Colonic mucosa (tissue), 4 donors: ENCODE results near the gene FIGNL2. TPM values are rescaled to one million over a fixed set of nuclear protein-coding genes. Genes with fewer than 3 reads are reported as not detected.
"Not testable (repeated sequence)": the region's sequence is repeated elsewhere in the genome, so short reads cannot be mapped to it uniquely, and the experiment has no call there.

Experiments used
- DNase-seq: peaks from one replicate; pipeline ENCODE4 v3.0.0-alpha.2; 2020
- H3K27ac ChIP-seq: fragments of 200-600 bp; one replicate; pipeline ENCODE4 v1.8.0; 2021
- H3K27me3 ChIP-seq: fragments of 200-600 bp; one replicate; pipeline ENCODE4 v1.8.0; 2021
- H3K36me3 ChIP-seq: fragments of 200-600 bp; one replicate; pipeline ENCODE4 v1.8.0; 2021
- H3K4me1 ChIP-seq: fragments of 200-600 bp; one replicate; pipeline ENCODE4 v1.8.0; 2021; ENCODE audit warnings: mild to moderate bottlenecking
- H3K4me3 ChIP-seq: fragments of 200-600 bp; one replicate; pipeline ENCODE4 v1.8.0; 2021
- H3K9ac ChIP-seq, 2 donors: one replicate each; pipeline ENCODE4 v1.7.0; 2013; ENCODE audit warnings: control low read depth in 2 of 2, low read depth in 2 of 2, low read length in 2 of 2
- H3K9me3 ChIP-seq: fragments of 200-600 bp; one replicate; pipeline ENCODE4 v1.8.0; 2021
- intact Hi-C: fragments of 100-400 bp; cut with DNase I; formaldehyde crosslinking; loops from one replicate; pipeline ENCODE4 v1.14.1; 2022
- total RNA-seq, 2 donors: library from RNA; stranded (reverse); fragmentation: NEBNext Ultra II Directional in 1 of 2; extraction: Animal tissue kit (Norgen Biotek cat#: 25700) in 1 of 2; gene quantifications; one replicate each; pipeline ENCODE4 v1.2.1, GENCODE V29; 2021
- TF ChIP-seq, protein P1 (sequence below): fragments of 200-600 bp; IDR thresholded peaks from one replicate; pipeline ENCODE4 v1.8.0; 2022; ENCODE audit warnings: antibody characterized with exemption, mild to moderate bottlenecking
- donor health status: healthy.
- donor health status: DM: no; HTN: no; CAD: no.
- donor health status: DM: no; HTN: no; CAD: no.

The FIGNL2 gene
- total RNA-seq, 2 donors from 2014 or later: 0.30 to 0.35 TPM

DNA sequence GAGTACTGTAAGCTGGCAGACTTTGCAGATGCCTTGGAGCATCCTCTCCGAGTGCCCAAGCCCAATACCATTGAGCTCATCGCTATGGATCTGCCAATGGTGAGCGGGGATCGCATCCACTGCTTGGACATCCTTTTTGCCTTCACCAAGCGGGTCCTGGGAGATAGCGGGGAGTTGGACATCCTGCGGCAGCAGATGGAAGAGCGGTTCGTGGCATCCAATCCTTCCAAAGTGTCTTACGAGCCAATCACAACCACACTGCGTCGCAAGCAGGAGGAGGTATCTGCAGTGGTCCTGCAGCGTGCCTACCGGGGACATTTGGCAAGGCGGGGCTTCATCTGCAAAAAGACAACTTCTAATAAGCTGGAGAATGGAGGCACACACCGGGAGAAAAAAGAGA is 41.6 kb downstream of the FIGNL2 start:
- Histone ChIP-seq H3K27ac (no peak overlapping the region), H3K9me3 (no peaks in the 10 kb centered on the region), H3K27me3 (no peaks in the 10 kb centered on the region), H3K9ac (no peak overlapping the region), H3K4me3 (no peak overlapping the region), H3K36me3 (no peaks in the 10 kb centered on the region), H3K4me1 (no peaks in the 10 kb centered on the region)
- DNase-seq: no peak
- intact Hi-C loops: no loop called here
- TF ChIP-seq, protein P1, sequence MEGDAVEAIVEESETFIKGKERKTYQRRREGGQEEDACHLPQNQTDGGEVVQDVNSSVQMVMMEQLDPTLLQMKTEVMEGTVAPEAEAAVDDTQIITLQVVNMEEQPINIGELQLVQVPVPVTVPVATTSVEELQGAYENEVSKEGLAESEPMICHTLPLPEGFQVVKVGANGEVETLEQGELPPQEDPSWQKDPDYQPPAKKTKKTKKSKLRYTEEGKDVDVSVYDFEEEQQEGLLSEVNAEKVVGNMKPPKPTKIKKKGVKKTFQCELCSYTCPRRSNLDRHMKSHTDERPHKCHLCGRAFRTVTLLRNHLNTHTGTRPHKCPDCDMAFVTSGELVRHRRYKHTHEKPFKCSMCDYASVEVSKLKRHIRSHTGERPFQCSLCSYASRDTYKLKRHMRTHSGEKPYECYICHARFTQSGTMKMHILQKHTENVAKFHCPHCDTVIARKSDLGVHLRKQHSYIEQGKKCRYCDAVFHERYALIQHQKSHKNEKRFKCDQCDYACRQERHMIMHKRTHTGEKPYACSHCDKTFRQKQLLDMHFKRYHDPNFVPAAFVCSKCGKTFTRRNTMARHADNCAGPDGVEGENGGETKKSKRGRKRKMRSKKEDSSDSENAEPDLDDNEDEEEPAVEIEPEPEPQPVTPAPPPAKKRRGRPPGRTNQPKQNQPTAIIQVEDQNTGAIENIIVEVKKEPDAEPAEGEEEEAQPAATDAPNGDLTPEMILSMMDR: no peak

DNA sequence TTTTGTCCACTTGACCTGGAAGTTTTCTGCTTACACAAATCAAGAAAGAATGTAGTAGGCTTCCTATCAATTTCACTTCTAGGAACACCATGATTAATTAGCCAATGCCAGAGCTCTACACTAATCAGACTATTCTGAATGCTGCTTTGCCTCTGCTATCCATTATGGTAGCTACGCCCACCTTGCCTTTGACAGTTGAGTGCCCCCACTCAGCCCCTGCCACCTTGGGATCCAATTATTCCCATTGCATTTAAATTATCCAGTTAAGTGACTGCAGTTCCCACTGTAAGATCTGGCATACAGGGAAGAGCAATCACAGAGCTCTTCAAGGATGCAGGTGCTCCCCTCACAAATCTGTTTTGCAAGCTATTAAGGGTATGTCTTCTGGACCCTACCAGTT is 47.5 kb downstream of the FIGNL2 start:
- Histone ChIP-seq H3K9ac (no peak overlapping the region), H3K9me3 (no peaks in the 10 kb centered on the region), H3K4me3 (no peak overlapping the region), H3K27ac (no peak overlapping the region), H3K27me3 (no peaks in the 10 kb centered on the region), H3K4me1 (no peaks in the 10 kb centered on the region), H3K36me3 (no peaks in the 10 kb centered on the region)
- intact Hi-C loops: no loop called here
- TF ChIP-seq, protein P1: no peak
- DNase-seq: no peak

GRCh38 chr12:51798501-51798900 is 50.0 kb downstream of the FIGNL2 start:
- Histone ChIP-seq H3K36me3 (no peaks in the 10 kb centered on the region), H3K9me3 (no peaks in the 10 kb centered on the region), H3K9ac (no peak overlapping the region), H3K27ac (no peak overlapping the region), H3K4me3 (no peak overlapping the region), H3K27me3 (no peaks in the 10 kb centered on the region), H3K4me1 (no peaks in the 10 kb centered on the region)
- TF ChIP-seq, protein P1: no peak
- intact Hi-C loops: no loop called here
- no peak for DNase-seq

GRCh38 chr12:51798051-51798450 is 50.5 kb downstream of the FIGNL2 start:
- H3K27me3 ChIP-seq, H3K36me3 ChIP-seq, intact Hi-C loops, H3K27ac ChIP-seq, H3K9ac ChIP-seq, H3K4me1 ChIP-seq, DNase-seq, H3K4me3 ChIP-seq, H3K9me3 ChIP-seq: not testable (repeated sequence)

DNA sequence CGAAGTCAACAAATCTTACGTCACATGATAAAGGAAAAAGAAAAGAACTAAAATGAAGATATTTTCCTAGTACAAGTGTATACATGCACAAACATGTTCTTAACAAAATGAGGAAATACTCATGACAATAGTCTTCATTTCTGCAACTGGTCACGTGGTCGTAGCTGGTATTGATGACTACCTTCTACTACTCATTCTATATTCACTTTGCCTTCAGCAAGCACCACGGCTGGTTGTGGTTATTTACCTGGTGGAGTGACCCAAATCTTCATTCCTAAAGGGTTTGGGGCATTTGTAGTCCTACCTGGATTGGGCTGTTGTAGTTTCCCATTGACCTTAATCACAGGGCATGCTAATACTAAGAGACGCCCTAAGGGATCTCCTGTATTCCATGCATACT is 51.2 kb downstream of the FIGNL2 start:
- intact Hi-C loops: no loop called here
- no peak for DNase-seq

GRCh38 chr12:51793201-51793600 is 55.3 kb downstream of the FIGNL2 start:
- no peak overlapping the region for H3K4me3 ChIP-seq
- intact Hi-C loops: no loop called here
- H3K4me1 ChIP-seq: no peaks in the 10 kb centered on the region

More for the DNA sequence above, 51.2 kb downstream of the FIGNL2 start:
- H3K36me3 ChIP-seq: no peaks in the 10 kb centered on the region
- TF ChIP-seq, protein P1: no peak
- no peaks in the 10 kb centered on the region for H3K4me1 ChIP-seq
- H3K27me3 ChIP-seq: no peaks in the 10 kb centered on the region
- H3K4me3 ChIP-seq: no peak overlapping the region
- no peak overlapping the region for H3K9ac ChIP-seq
- no peaks in the 10 kb centered on the region for H3K9me3 ChIP-seq
- no peak overlapping the region for H3K27ac ChIP-seq

More at GRCh38 chr12:51793201-51793600, 55.3 kb downstream of the FIGNL2 start:
- Histone ChIP-seq H3K27me3 (no peaks in the 10 kb centered on the region), H3K36me3 (no peaks in the 10 kb centered on the region), H3K9me3 (no peaks in the 10 kb centered on the region), H3K9ac (no peak overlapping the region), H3K27ac (no peak overlapping the region)
- DNase-seq: no peak
- TF ChIP-seq, protein P1: no peak
